IMR-90 (cell line): ENCODE measurements around the gene EDN3.

ENCODE experiments used
- BHLHE40 ChIP-seq: fragments of 150-350 bp; IDR thresholded peaks from 2 replicates; pipeline ENCODE4 v1.6.1; 2016; ENCODE audit warnings: mild to moderate bottlenecking, low read depth, low read length
- CEBPB ChIP-seq: IDR thresholded peaks from 2 replicates; pipeline ENCODE4 v1.6.1; 2012; ENCODE audit warnings: low read depth, low read length, improper control_type of control experiment
- CTCF ChIP-seq: conservative IDR thresholded peaks from 2 replicates; pipeline ENCODE4 v1.5.1; 2012; ENCODE audit warnings: mild to moderate bottlenecking, low read depth, low read length, improper control_type of control experiment
- POLR2A ChIP-seq: IDR thresholded peaks from 2 replicates; pipeline ENCODE4 v1.6.1; 2012; ENCODE audit warnings: mild to moderate bottlenecking, low read depth, low read length
- RFX5 ChIP-seq: IDR thresholded peaks from 2 replicates; pipeline ENCODE4 v1.8.0; 2012; ENCODE audit warnings: low read depth, mild to moderate bottlenecking, low read length, moderate library complexity

GRCh38 chr20:59284470-59284869, 15.9 kb upstream of the EDN3 start:
- TF ChIP-seq CEBPB (no peak), RFX5 (no peak), POLR2A (no peak), CTCF (no peak), BHLHE40 (no peak)
